ENCODE measurements around the gene INTS1.

Gene INTS1

GRCh38 chr7:1541431-1542162 lies 37.4 kb upstream of the INTS1 start:
- no peak for DNase-seq (ENCODE audit: low read depth)

- DNase-seq (ENCODE audit: low read depth), result no peak
These were observed 36.6 kb upstream of the INTS1 start for GRCh38 chr7:1540776-1541271.

- DNase-seq (ENCODE audit: low read depth), result no peak
These were observed 35.9 kb upstream of the INTS1 start for GRCh38 chr7:1539882-1540775.

GRCh38 chr7:1539181-1539881 lies 35.1 kb upstream of the INTS1 start:
- DNase-seq (ENCODE audit: low read depth), result peak; percentile 29

- DNase-seq (ENCODE audit: low read depth), result peak; percentile 21
These were observed 34.5 kb upstream of the INTS1 start for GRCh38 chr7:1538544-1539180.

- DNase-seq (ENCODE audit: low read depth), result peak; percentile 98
These were observed 33.6 kb upstream of the INTS1 start for GRCh38 chr7:1537535-1538412.

GRCh38 chr7:1536743-1537534 lies 32.8 kb upstream of the INTS1 start:
- peak; percentile 99 for DNase-seq (ENCODE audit: low read depth)

GRCh38 chr7:1536455-1536742 lies 32.2 kb upstream of the INTS1 start:
- no peak for DNase-seq (ENCODE audit: low read depth)

GRCh38 chr7:1535701-1536454 lies 31.7 kb upstream of the INTS1 start:
- DNase-seq (ENCODE audit: low read depth), result no peak

- no peak for DNase-seq (ENCODE audit: low read depth)
These were observed 30.9 kb upstream of the INTS1 start for GRCh38 chr7:1535100-1535458.

- DNase-seq (ENCODE audit: low read depth), result no peak
These were observed 30.3 kb upstream of the INTS1 start for GRCh38 chr7:1534330-1535099.

GRCh38 chr7:1533547-1534329 lies 29.5 kb upstream of the INTS1 start:
- DNase-seq (ENCODE audit: low read depth), result peak; percentile 91

- DNase-seq (ENCODE audit: low read depth), result no peak
These were observed 29.0 kb upstream of the INTS1 start for GRCh38 chr7:1533255-1533546.

- DNase-seq (ENCODE audit: low read depth), result peak; percentile 93
These were observed 28.5 kb upstream of the INTS1 start for GRCh38 chr7:1532456-1533254.

GRCh38 chr7:1531979-1532455 lies 27.8 kb upstream of the INTS1 start:
- DNase-seq (ENCODE audit: low read depth), result no peak

- peak; percentile 39 for DNase-seq (ENCODE audit: low read depth)
These were observed 27.2 kb upstream of the INTS1 start for GRCh38 chr7:1531263-1531978.

GRCh38 chr7:1530946-1531262 lies 26.7 kb upstream of the INTS1 start:
- no peak for DNase-seq (ENCODE audit: low read depth)

Measured in iris pigment epithelial cell (primary cell).